NOMO-1 treated with dmso at 0.1 percent for 144 hours (cell line): ENCODE results near the gene RAB3IP.
A peak's percentile ranks its signal among the peaks of the same experiment; 100 is the strongest.

Experiments used
- DNase-seq: peaks from one replicate; lab custom pipeline; 2025; ENCODE audit not compliant: unreplicated experiment; lab: John Stamatoyannopoulos, UW

The RAB3IP gene, protein sequence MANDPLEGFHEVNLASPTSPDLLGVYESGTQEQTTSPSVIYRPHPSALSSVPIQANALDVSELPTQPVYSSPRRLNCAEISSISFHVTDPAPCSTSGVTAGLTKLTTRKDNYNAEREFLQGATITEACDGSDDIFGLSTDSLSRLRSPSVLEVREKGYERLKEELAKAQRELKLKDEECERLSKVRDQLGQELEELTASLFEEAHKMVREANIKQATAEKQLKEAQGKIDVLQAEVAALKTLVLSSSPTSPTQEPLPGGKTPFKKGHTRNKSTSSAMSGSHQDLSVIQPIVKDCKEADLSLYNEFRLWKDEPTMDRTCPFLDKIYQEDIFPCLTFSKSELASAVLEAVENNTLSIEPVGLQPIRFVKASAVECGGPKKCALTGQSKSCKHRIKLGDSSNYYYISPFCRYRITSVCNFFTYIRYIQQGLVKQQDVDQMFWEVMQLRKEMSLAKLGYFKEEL

GRCh38 chr12:69738351-69739286 is at the start of gene RAB3IP:
Gene RAB3IP, plus strand, starts transcription at chr12:69738860. Its CDS starts 16,549 bp downstream, at chr12:69755409.
- DNase-seq = peak; percentile 69

DNA sequence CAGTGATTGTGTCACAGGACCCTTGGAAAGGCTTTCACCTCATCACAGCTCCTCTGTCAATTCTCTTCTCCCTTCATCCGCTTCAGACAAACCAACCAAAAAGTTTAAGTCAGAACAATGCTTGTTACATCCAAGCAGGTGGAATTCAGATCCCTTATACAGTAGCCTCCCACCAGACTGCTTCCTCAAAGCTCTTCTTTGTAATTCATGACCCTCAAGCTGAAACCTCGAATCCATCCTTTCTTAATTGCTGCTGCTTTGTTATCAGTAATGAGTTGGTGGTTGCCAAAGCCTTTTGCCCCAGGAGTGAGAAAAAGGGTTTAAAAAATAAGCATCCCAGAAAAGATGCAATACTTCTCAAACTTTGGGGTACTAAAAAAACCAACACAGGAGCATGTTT is 49.0 kb upstream of the RAB3IP start:
- DNase-seq = no peak

DNA sequence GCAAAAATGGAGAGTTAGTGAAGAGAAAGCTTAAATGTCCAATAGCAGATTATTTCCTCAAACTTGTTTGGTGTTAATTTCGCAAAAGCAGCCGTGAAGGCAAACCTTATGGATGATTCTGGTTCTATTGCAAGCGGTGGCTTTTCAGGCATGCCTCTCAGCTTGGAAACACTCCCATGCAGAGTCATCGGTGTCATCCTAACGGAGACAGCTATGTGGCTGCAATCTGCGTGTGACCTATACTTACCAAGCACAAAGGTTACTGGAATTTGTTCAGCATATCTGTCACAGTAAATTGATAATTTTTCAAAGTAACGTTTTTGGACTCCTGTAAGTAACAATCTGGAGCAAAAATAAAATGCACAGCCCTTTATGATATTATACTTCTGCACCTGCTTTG is 44.5 kb upstream of the RAB3IP start:
- DNase-seq = no peak

- DNase-seq = no peak
These were observed 40.6 kb upstream of the RAB3IP start for GRCh38 chr12:69698054-69698453.

GRCh38 chr12:69698769-69699540 is 39.7 kb upstream of the RAB3IP start, which contains the start of gene BEST3:
Gene BEST3, minus strand, starts transcription at chr12:69699303. Its CDS starts 1,505 bp downstream, at chr12:69697798.
- no peak for DNase-seq

GRCh38 chr12:69701826-69702225 is 36.8 kb upstream of the RAB3IP start:
- DNase-seq = no peak

- DNase-seq = no peak
These were observed 35.5 kb upstream of the RAB3IP start for GRCh38 chr12:69703146-69703642.

- no peak for DNase-seq
These were observed 34.3 kb upstream of the RAB3IP start for GRCh38 chr12:69704357-69704756.

GRCh38 chr12:69708649-69709048 is 30.0 kb upstream of the RAB3IP start:
- DNase-seq = no peak

DNA sequence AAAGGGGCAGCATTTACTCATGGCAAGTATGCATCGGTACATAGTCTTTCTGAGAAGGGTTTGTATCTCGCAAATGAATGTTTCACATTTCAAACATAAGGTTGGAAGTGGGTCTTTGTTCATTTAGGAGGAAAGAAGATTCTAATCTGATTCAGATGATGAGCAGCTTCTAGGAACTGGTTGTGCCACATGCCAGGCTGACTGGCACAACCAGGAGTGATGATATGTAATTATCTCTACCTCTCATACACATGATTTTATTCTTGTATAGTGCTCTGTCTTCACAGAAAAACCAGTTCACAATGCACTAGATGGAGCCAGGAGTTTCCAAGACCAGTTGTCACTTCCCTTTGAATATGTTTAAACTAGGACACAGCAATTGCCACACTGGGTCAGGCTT is 25.8 kb upstream of the RAB3IP start:
- no peak for DNase-seq

GRCh38 chr12:69714542-69714941 is 24.1 kb upstream of the RAB3IP start:
- DNase-seq = no peak

DNA sequence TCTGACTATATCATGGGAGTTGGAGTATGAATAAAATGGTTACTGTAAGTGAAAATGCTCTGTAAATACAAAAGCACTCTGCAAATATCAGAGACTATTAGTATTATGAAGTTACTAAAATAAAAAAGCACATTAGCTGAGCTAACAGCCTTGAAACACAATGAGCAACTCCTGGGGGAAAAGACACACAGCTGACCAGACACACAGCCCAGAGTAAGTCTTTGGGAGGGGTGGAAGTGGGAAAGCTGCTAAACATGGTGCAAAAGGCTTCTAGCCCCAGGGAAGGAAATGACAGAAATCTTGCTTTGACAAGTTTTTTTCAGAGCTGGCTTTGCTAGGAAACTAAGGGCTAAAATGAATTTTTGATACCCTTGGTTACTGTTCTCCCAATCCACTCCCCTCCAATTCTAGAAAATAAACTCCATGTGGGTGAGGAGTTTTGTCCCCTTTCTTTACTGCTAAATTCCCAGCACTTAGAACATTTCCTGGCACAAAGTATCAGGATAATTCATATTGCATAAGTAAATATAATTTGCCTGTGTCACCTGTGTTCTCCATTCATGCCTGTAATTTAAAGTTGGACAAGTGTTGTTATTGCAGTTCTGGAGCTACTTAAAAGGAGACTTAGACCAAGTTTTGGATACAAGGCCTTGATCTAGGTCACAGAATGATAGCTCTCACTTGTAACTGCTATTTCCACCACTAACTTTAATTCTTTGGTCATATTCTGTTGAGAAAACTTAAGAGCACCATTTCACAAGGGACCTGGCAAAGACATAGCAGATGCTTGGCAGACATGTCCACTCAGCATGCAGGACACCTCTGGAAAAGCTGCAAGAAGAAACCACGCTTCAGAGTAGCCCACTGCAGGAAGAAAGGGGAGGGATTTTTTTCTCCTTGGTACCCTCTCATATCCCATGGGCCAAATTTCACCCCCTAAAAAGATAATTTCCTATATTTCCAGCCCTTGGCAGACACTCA is 19.0 kb upstream of the RAB3IP start:
- no peak for DNase-seq

- DNase-seq = no peak
These were observed 17.9 kb upstream of the RAB3IP start for GRCh38 chr12:69720750-69721149.

DNA sequence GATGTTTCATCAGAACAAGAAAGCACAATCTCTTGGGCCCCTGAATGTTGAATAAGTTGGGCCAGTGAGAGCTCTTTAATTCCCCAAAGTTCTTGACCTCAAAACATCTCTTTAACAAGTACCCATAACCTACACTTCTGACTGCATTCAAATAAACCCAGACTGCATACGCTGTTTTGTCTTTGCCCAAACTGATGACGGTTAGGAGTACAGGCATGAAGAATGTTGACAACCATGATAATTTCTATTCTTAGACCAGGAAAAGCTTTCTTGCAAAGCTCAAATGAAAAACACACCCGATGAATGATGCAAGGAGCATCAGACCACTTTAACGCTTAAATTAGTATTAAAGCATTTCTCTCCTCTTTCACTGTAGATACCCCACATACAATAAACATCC is 11.7 kb upstream of the RAB3IP start:
- no peak for DNase-seq

GRCh38 chr12:69732088-69732487 is 6.6 kb upstream of the RAB3IP start:
- DNase-seq = no peak

DNA sequence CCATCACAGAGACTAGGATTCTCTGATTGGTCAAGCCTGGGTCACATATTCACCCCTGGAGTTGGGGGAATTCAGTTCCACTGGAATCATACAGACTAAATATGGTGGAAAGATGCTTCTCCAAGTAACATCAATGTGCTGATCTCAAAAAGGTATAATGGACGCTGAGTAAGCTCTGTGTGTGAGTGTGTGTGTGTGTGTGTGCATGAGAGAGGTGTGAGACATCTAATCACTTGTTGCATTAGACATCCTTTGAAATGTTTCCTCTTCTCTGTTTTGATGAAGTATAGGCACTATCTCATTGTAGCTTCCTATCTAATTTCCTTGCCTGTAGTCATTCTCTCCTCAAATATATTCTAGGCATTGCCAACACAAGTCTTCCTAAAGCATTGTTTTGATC is 5.0 kb upstream of the RAB3IP start:
- DNase-seq = no peak

- peak; percentile 52 for DNase-seq
These were observed 879 bp downstream of the RAB3IP start for GRCh38 chr12:69739287-69740191.

DNA sequence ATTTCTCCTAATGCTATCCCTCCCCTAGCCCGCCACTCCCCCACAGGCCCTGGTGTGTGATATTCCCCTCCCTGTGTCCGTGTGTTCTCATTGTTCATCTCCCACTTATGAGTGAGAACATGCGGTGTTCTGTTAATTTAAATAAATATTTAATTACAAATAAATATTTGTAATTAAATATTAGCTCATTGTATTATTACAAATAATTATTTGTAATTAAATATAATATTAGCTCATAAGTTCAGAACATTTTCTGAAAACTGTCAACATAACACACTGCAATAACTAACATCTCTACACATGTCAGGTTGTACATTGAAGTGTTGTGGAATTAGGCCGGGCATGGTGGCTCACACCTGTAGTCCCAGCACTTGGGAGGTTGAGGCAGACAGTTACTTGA is 5.4 kb downstream of the RAB3IP start:
- DNase-seq = no peak

DNA sequence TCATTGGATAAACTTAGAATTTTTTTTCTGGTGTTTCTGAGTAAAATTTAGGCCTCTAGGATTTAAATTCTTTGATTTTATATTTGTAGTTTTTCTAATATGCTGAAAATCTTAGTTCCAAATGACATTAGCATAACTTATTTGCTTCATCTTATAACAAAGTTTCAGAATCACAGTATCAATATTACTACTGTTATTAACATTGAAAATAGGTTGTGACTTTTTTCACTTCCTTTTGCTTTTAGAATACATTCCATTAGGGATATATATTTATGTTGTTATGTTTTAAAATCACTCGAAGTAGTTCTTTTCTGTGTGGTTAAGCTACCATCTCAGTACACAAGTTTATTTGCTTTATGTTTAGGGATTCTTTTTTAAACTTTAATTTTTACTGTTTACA is 12.8 kb downstream of the RAB3IP start:
- no peak for DNase-seq
